Measurements from ENCODE around the gene TOGARAM2.

TOGARAM2 gene

DNA sequence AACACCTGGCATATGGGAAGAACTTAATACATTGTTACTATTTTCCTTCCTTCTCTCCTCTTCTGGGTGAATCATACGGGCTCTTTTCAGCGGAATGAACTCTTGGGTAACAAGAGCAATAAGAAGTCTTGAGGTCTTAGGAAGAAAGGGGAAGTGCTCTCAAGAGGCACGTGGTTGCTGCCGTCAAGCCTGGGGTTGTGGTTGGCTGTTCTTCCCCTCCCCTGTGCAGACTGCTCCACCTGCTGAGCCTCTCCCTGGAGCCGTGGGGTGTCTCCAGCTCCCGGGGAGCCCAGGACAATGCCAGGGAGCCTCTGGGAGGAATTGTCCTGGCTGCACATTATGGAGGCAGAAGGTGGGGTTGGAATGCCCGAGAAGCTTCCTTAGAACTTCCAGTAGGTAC, 19.4 kb downstream of the TOGARAM2 start:
- Histone ChIP-seq H3K27ac (peak overlapping the region in 1 of 2 donors; percentile 58), H3K4me3 (no peak overlapping the region)
- DNase-seq (ENCODE audit: low spot score): no peak
- TF ChIP-seq, protein P1, sequence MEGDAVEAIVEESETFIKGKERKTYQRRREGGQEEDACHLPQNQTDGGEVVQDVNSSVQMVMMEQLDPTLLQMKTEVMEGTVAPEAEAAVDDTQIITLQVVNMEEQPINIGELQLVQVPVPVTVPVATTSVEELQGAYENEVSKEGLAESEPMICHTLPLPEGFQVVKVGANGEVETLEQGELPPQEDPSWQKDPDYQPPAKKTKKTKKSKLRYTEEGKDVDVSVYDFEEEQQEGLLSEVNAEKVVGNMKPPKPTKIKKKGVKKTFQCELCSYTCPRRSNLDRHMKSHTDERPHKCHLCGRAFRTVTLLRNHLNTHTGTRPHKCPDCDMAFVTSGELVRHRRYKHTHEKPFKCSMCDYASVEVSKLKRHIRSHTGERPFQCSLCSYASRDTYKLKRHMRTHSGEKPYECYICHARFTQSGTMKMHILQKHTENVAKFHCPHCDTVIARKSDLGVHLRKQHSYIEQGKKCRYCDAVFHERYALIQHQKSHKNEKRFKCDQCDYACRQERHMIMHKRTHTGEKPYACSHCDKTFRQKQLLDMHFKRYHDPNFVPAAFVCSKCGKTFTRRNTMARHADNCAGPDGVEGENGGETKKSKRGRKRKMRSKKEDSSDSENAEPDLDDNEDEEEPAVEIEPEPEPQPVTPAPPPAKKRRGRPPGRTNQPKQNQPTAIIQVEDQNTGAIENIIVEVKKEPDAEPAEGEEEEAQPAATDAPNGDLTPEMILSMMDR (IDR thresholded peaks at IDR 0.05): no peak

DNA sequence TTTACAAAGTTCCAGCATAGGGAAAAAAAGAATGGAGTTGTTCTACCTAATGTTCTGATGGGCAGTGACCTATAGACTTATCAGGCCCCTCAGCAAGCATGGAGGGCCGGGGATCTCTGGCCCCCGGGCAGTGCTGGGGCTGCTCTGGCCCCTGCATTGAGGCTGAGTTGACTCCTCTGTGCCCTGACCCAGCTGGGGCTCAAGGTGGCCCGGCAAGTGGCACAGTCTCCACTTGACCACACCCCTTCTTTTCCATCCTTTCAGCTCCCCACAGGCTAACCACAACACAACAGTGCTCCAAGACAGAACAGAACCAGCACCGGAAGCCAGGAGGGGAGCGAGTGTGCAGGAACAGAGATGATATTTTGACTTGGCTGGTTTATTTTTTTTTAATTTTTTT, 19.9 kb downstream of the TOGARAM2 start:
- TF ChIP-seq, protein P1 (IDR thresholded peaks at IDR 0.05): no peak
- Histone ChIP-seq H3K4me3 (no peak overlapping the region), H3K27ac (no peak overlapping the region)
- DNase-seq (ENCODE audit: low spot score): no peak

DNA sequence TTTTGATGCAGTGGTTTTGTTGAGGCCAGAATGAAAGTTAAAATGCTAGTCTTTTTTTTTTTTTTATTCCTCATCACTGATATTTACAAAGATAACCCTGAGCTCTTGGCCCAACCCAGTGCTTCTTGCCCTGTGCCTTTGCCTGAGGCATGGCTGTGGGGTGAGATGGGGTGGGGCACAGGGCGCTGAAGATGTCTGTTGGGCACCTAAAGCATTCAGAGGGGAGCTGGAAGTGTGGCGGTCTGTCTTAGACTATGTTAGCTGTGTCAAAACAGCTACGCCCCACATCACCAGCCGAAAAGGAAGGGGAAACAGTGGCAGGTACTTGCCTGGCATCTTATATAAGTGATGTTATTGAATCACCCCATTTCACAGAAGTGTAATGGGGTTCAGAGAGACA, 20.7 kb downstream of the TOGARAM2 start:
- H3K27ac ChIP-seq: no peak overlapping the region
- no peak overlapping the region for H3K4me3 ChIP-seq
- TF ChIP-seq, protein P1 (IDR thresholded peaks at IDR 0.05): no peak
- no peak for DNase-seq (ENCODE audit: low spot score)

DNA sequence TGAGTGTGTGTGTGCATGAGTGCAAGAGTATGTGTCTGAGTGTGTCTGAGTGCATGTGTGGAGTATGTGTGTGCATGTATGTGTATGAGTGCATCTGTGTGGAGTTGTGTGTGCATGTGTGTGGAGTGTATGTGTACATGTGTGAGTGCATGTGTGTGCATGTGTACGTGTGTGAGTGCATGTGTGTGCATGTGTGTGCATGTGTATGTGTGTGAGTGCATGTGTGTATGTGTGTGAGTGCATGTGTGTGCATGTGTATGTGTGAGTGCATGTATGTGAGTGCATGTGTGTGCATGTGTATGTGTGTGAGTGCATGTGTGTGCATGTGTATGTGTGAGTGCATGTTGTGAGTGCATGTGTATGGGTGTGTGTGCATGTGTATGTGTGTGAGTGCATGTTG, 23.7 kb downstream of the TOGARAM2 start:
- no peak for DNase-seq (ENCODE audit: low spot score)
- Histone ChIP-seq H3K27ac (no peak overlapping the region), H3K4me3 (no peak overlapping the region)
- TF ChIP-seq, protein P1 (IDR thresholded peaks at IDR 0.05): no peak

DNA sequence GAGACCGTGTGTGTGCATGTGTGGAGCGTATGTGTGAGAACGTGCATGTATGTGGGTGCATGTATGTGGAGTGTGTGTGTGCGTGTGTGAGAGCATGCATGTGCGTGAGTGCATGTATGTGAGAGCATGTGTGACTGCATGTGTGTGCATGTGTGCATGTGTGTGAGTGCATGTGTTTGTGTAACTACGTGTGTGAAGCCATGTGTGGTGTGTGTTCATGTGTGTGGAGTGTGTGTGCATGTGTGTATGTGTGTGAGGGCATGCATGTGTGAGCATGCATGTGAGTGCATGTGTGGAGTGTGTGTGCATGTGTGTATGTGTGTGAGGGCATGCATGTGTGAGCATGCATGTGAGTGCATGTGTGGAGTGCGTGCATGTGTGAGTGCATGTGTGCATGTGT, 24.2 kb downstream of the TOGARAM2 start:
- DNase-seq (ENCODE audit: low spot score): no peak
- no peak overlapping the region for H3K27ac ChIP-seq
- no peak overlapping the region for H3K4me3 ChIP-seq
- TF ChIP-seq, protein P1 (IDR thresholded peaks at IDR 0.05): no peak

DNA sequence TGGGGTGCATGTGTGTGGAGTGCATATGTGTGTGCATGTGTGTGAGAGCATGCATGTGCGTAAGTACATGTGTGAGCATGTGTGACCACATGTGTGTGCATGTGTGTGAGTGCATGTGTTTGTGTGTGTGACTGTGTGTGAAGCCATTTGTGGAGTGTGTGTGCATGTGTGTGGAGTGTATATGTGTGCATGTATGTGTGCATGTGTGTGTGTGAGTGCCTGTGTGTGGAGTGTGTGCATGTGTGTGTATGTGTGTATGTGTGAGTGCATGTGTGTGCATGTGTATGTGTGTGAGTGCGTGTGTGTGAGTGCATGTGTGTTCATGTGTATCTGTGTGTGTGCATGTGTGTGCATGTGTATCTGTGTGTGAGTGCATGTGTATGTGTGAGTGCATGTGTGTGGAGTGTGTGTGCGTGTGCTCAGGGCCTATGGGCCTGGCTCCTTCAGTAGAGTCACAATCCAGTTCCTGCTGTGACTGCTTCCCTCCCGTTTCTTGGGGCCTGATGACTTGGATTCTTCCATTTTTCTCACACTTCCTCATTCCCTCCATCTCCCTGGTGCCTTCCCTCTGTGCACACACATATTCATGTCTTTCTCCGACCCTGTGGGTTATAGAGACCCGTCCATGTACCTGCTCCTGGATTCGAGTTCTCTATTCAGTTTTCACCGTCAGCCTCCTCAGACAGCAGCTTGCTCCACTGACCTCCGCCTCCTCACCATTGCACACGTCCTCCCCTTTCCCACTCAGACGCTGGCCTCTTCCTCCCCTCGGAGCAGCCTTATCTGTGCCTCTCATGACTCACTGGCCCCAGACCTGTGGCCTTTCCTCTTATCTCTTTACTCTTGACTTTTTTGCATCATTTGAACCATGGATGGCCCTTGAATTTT, 25.2 kb downstream of the TOGARAM2 start:
- TF ChIP-seq, protein P1 (IDR thresholded peaks at IDR 0.05): no peak
- DNase-seq (ENCODE audit: low spot score): no peak
- Histone ChIP-seq H3K4me3 (no peak overlapping the region), H3K27ac (no peak overlapping the region)

DNA sequence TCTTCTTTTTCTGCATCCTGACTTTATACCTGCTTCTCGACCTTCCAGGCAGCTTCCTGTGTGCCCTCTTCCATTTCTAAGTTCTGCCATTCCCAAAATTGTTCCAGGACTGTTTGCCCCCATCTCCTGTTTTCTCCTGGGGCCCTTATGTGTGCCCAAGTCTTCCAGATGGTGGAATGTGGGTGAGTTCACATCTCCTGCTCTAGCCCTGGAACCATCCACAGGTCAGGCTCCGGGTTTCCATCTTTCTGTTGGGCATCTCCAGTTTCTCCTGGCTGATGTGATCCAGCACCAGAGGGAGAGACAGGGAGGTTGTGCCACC, 25.8 kb downstream of the TOGARAM2 start:
- TF ChIP-seq, protein P1 (IDR thresholded peaks at IDR 0.05): no peak
- Histone ChIP-seq H3K4me3 (no peak overlapping the region), H3K27ac (no peak overlapping the region)
- no peak for DNase-seq (ENCODE audit: low spot score)
